CD14-positive monocyte (primary cell): Measurements from ENCODE around the gene PAK5. TPM values are rescaled to one million over a fixed set of nuclear protein-coding genes. Genes with fewer than 3 reads are reported as not detected.

Experiments used
- DNase-seq, 3 donors: peaks; one replicate each; pipeline ENCODE4 v3.0.0-alpha.2; 2011 to 2022
- H2AFZ ChIP-seq: 2 replicates; pipeline ENCODE4 v1.6.0; 2012; ENCODE audit warnings: mild to moderate bottlenecking, low read depth, low read length, inconsistent platforms; ENCODE audit not compliant: insufficient read depth, poor library complexity, severe bottlenecking
- H3K27ac ChIP-seq, 2 donors: 1 replicate in 1 of 2; 2 replicates in 1 of 2; pipeline ENCODE4 v1.5.1; 2012 to 2013; ENCODE audit warnings: low read length in 2 of 2, control low read depth in 1 of 2, inconsistent platforms in 1 of 2, low read depth in 1 of 2, mild to moderate bottlenecking in 1 of 2
- H3K27me3 ChIP-seq, 2 donors: one replicate each; pipeline versions ENCODE4 v1.6.0 to v1.6.1; 2011 to 2013; ENCODE audit warnings: low read length in 2 of 2; ENCODE audit not compliant: control insufficient read depth in 2 of 2, insufficient read depth in 2 of 2
- H3K36me3 ChIP-seq, 2 donors: replicated peaks in 1 of 2; 1 replicate in 1 of 2; 2 replicates in 1 of 2; pipeline versions ENCODE4 v1.5.1 to v1.6.1; 2012 to 2013; ENCODE audit warnings: low read length in 2 of 2, control low read depth in 1 of 2, inconsistent platforms in 1 of 2, mild to moderate bottlenecking in 1 of 2; ENCODE audit not compliant: insufficient read depth in 2 of 2, control insufficient read depth in 1 of 2
- H3K4me1 ChIP-seq, 2 donors: 1 replicate in 1 of 2; 2 replicates in 1 of 2; pipeline versions ENCODE4 v1.5.1 to v1.6.1; 2012 to 2013; ENCODE audit warnings: low read length in 2 of 2, control low read depth in 1 of 2, inconsistent platforms in 1 of 2, mild to moderate bottlenecking in 1 of 2, moderate library complexity in 1 of 2; ENCODE audit not compliant: insufficient read depth in 2 of 2, control insufficient read depth in 1 of 2
- H3K4me2 ChIP-seq: replicated peaks from 2 replicates; pipeline ENCODE3; 2012; ENCODE audit warnings: low read length, moderate library complexity, mild to moderate bottlenecking; ENCODE audit not compliant: poor library complexity, severe bottlenecking; ENCODE audit errors: extremely low read depth
- H3K4me3 ChIP-seq, 3 experiments: fragments of 200-600 bp in 1 of 3; sonication (generic) in 1 of 3; replicated peaks in 1 of 3; 1 replicate in 2 of 3; 2 replicates in 1 of 3; pipeline ENCODE4 v1.5.1; 2011 to 2013; ENCODE audit warnings: low read length in 3 of 3, mild to moderate bottlenecking in 3 of 3, control low read depth in 2 of 3, low read depth in 2 of 3, inconsistent platforms in 1 of 3, moderate library complexity in 1 of 3
- H3K79me2 ChIP-seq: 2 replicates; pipeline ENCODE4 v1.6.0; 2012; ENCODE audit warnings: mild to moderate bottlenecking, control low read depth, inconsistent platforms, low read length, moderate library complexity; ENCODE audit not compliant: insufficient read depth
- H3K9ac ChIP-seq: 2 replicates; pipeline ENCODE4 v1.6.0; 2017; ENCODE audit warnings: low read length, mild to moderate bottlenecking; ENCODE audit not compliant: insufficient read depth, poor library complexity, severe bottlenecking
- H3K9me3 ChIP-seq, 2 donors: replicated peaks in 1 of 2; 1 replicate in 1 of 2; 2 replicates in 1 of 2; pipeline versions ENCODE4 v1.5.1 to v1.6.1; 2012 to 2013; ENCODE audit warnings: low read length in 2 of 2, control low read depth in 1 of 2; ENCODE audit not compliant: control insufficient read depth in 1 of 2, insufficient read depth in 1 of 2
- H4K20me1 ChIP-seq: 2 replicates; pipeline ENCODE4 v1.6.0; 2012; ENCODE audit warnings: mild to moderate bottlenecking, low read length, control low read depth, moderate library complexity; ENCODE audit not compliant: insufficient read depth
- H3K27ac Mint-ChIP-seq, 7 donors: one replicate each; pipeline ENCODE4 v1.8.0; 2020; ENCODE audit warnings: mild to moderate bottlenecking in 7 of 7, mixed read lengths in 7 of 7, moderate library complexity in 6 of 7, inconsistent platforms in 2 of 7
- H3K27me3 Mint-ChIP-seq, 3 donors: one replicate each; pipeline ENCODE4 v1.8.0; 2021 to 2022; ENCODE audit warnings: low read depth in 3 of 3, mild to moderate bottlenecking in 3 of 3, mixed read lengths in 3 of 3, moderate library complexity in 3 of 3, inconsistent platforms in 1 of 3
- H3K36me3 Mint-ChIP-seq, 2 donors: one replicate each; pipeline ENCODE4 v1.8.0; 2020; ENCODE audit warnings: mixed read lengths in 2 of 2, inconsistent platforms in 1 of 2, mild to moderate bottlenecking in 1 of 2
- H3K4me1 Mint-ChIP-seq: one replicate; pipeline ENCODE4 v1.8.0; 2020; ENCODE audit warnings: mild to moderate bottlenecking, mixed read lengths
- H3K4me3 Mint-ChIP-seq, 2 donors: one replicate each; pipeline ENCODE4 v1.8.0; 2020; ENCODE audit warnings: mild to moderate bottlenecking in 2 of 2, mixed read lengths in 2 of 2, moderate library complexity in 1 of 2
- H3K9me3 Mint-ChIP-seq, 7 donors: one replicate each; pipeline ENCODE4 v1.8.0; 2020 to 2022; ENCODE audit warnings: mixed read lengths in 7 of 7, mild to moderate bottlenecking in 6 of 7, moderate library complexity in 6 of 7, inconsistent platforms in 2 of 7
- CTCF ChIP-seq: fragments of 200-600 bp; IDR thresholded peaks from one replicate; pipeline ENCODE4 v1.8.0; 2022; ENCODE audit warnings: antibody characterized with exemption, mild to moderate bottlenecking
- WGBS: methylation state at CpG from one replicate; pipeline ENCODE4 v1.1.5; 2013; ENCODE audit warnings: missing lambda C conversion rate; ENCODE audit not compliant: insufficient coverage; 5-methylcytosine and 5-hydroxymethylcytosine counted together
- intact Hi-C, 2 donors: fragments of 100-400 bp; cut with micrococcal nuclease; formaldehyde crosslinking; loops; one replicate each; pipeline versions ENCODE4 v1.15.0 to v1.15.1; 2023
- polyA plus RNA-seq, 3 donors: library from polyadenylated mRNA; depleted of rRNA in 1 of 3; unstranded in 2 of 3; stranded (reverse) in 1 of 3; fragments of 300-500 nt in 2 of 3; fragments of >200 nt in 1 of 3; fragmentation: Illumina TruSeq in 2 of 3; gene quantifications; 1 replicate in 2 of 3; 2 replicates in 1 of 3; pipeline ENCODE4 v1.2.3, GENCODE V29; 2012 to 2021

PAK5 gene
- polyA plus RNA-seq, 3 donors, result not detected

- H3K36me3 ChIP-seq, result no peaks in the 10 kb centered on the region
- H3K79me2 ChIP-seq, result no peaks in the 10 kb centered on the region
- Mint-ChIP-seq H3K4me3 (no peak overlapping the region), H3K27ac (no peak overlapping the region), H3K4me1 (no peaks in the 10 kb centered on the region), H3K9me3 (peaks cover 0 to 2% (median 0%) of the 10 kb centered on the region in 7 donors), H3K36me3 (no peaks in the 10 kb centered on the region), H3K27me3 (peaks cover 0 to 6% (median 1%) of the 10 kb centered on the region in 3 donors)
- no peaks in the 10 kb centered on the region for H4K20me1 ChIP-seq
- H3K4me3 ChIP-seq, result no peak overlapping the region
- intact Hi-C loops, result no loop called here
- no peaks in the 10 kb centered on the region for H3K9me3 ChIP-seq
- no peak for TF ChIP-seq CTCF
- H3K27me3 ChIP-seq, result no peaks in the 10 kb centered on the region
- no peak overlapping the region for H3K9ac ChIP-seq
- no peak for DNase-seq
- H2AFZ ChIP-seq, result no peak overlapping the region
- WGBS, result no CpG with 5 or more reads among the region's 5 CpGs
- no peaks in the 10 kb centered on the region for H3K4me1 ChIP-seq
- H3K27ac ChIP-seq, result no peak overlapping the region
- no peak overlapping the region for H3K4me2 ChIP-seq
Observed at GRCh38 chr20:9831032-9831431, 7.8 kb downstream of the PAK5 start.

- no peaks in the 10 kb centered on the region for H3K9me3 ChIP-seq
- peaks cover 0 to 2% (median 0%) of the 10 kb centered on the region in 7 donors for H3K9me3 Mint-ChIP-seq
- H3K4me3 ChIP-seq, result no peak overlapping the region
- H3K27ac Mint-ChIP-seq, result no peak overlapping the region
- H3K4me1 ChIP-seq, result no peaks in the 10 kb centered on the region
- DNase-seq, result no peak
- intact Hi-C loops, result no loop called here
- H3K4me3 Mint-ChIP-seq, result no peak overlapping the region
- H3K36me3 Mint-ChIP-seq, result no peaks in the 10 kb centered on the region
- H3K79me2 ChIP-seq, result no peaks in the 10 kb centered on the region
- no peak for TF ChIP-seq CTCF
- no peaks in the 10 kb centered on the region for H3K4me1 Mint-ChIP-seq
- no peak overlapping the region for H3K4me2 ChIP-seq
- H3K27me3 ChIP-seq, result no peaks in the 10 kb centered on the region
- H3K27ac ChIP-seq, result no peak overlapping the region
- no peak overlapping the region for H3K9ac ChIP-seq
- no peaks in the 10 kb centered on the region for H3K36me3 ChIP-seq
- no peak overlapping the region for H2AFZ ChIP-seq
- H4K20me1 ChIP-seq, result no peaks in the 10 kb centered on the region
- H3K27me3 Mint-ChIP-seq, result peaks cover 0 to 1% (median 0%) of the 10 kb centered on the region in 3 donors
Observed at GRCh38 chr20:9829835-9830234, 9.0 kb downstream of the PAK5 start.
